K562 (cell line): ENCODE results near the gene SPINT2. TPM values are rescaled to one million over a fixed set of nuclear protein-coding genes. Genes with fewer than 3 reads are reported as not detected.

Source experiments
- ATAC-seq: fragments of 200-7000 bp; cut with Tn5 transposase; 3 replicates; pipeline ENCODE4 v1.9.1; 2020; ENCODE audit warnings: moderate library complexity
- BruUV-seq: library from RNA; stranded (reverse); fragments of 400-500 nt; replicated peaks from 2 replicates; lab custom pipeline; 2021; lab: Mats Ljungman, UMichigan
- CTCF ChIA-PET: fragments of 300-600 bp; formaldehyde crosslinking; extraction: SDS; loops from one replicate; lab custom pipeline; 2021; ENCODE audit warnings: low intra/inter-chr PET ratio; lab: Yijun Ruan, JAX
- POLR2A ChIA-PET: fragments of 300-600, 350-650 bp; sonication (Branson Sonifier 250); formaldehyde crosslinking; extraction: SDS; loops from one replicate; lab custom pipeline; 2021; ENCODE audit warnings: antibody characterized with exemption, inconsistent platforms; lab: Yijun Ruan, JAX
- DNase-seq, 4 experiments: peaks; one replicate each; pipeline versions ENCODE4 v3.0.0 to v3.0.0-alpha.2; 2011 to 2018; ENCODE audit warnings: low spot score in 3 of 4, mixed read lengths in 3 of 4; ENCODE audit errors: extremely low read depth in 1 of 4
- FAIRE-seq: peaks from 2 replicates; lab custom pipeline; 2011; peaks lifted over from hg19 to GRCh38; lab: Jason Lieb, UNC
- H2AFZ ChIP-seq: 2 replicates; pipeline ENCODE4 v1.6.0; 2011; ENCODE audit warnings: low read depth, low read length, control low read depth, inconsistent platforms
- H3K27ac ChIP-seq: fragments of 200-600 bp; 3 replicates; pipeline ENCODE4 v1.8.0; 2011; ENCODE audit warnings: low read depth, mild to moderate bottlenecking, control low read depth, inconsistent platforms, low read length, moderate library complexity, mixed read lengths; ENCODE audit errors: extremely low read depth
- H3K27me3 ChIP-seq, 2 experiments: fragments of 300-600 bp in 1 of 2; 2 replicates in 1 of 2; 3 replicates in 1 of 2; pipeline versions ENCODE4 v1.6.0 to v1.8.0; 2011; ENCODE audit warnings: inconsistent platforms in 2 of 2, low read length in 2 of 2, mild to moderate bottlenecking in 1 of 2, mixed read lengths in 1 of 2, moderate library complexity in 1 of 2; ENCODE audit not compliant: control insufficient read depth in 2 of 2, insufficient read depth in 2 of 2
- H3K36me3 ChIP-seq: fragments of 300-600 bp; 3 replicates; pipeline ENCODE4 v1.8.0; 2011; ENCODE audit warnings: mild to moderate bottlenecking, low read length, inconsistent platforms; ENCODE audit not compliant: control insufficient read depth, insufficient read depth
- H3K4me1 ChIP-seq, 2 experiments: fragments of 200-600 bp in 1 of 2; replicated peaks in 1 of 2; 2 replicates in 1 of 2; 3 replicates in 1 of 2; pipeline versions ENCODE4 v1.5.1 to v1.8.0; 2011; ENCODE audit warnings: inconsistent platforms in 2 of 2, low read length in 2 of 2, mild to moderate bottlenecking in 1 of 2, mixed read lengths in 1 of 2, moderate library complexity in 1 of 2; ENCODE audit not compliant: control insufficient read depth in 2 of 2, insufficient read depth in 2 of 2
- H3K4me2 ChIP-seq: 2 replicates; pipeline ENCODE4 v1.6.1; 2011; ENCODE audit warnings: low read length, control low read depth, inconsistent platforms, mixed read lengths; ENCODE audit not compliant: insufficient read depth
- H3K4me3 ChIP-seq: fragments of 200-600 bp; sonication (generic), shearing (Covaris generic); 2 replicates; pipeline ENCODE4 v1.5.1; 2016; ENCODE audit warnings: control low read depth, inconsistent platforms
- H3K79me2 ChIP-seq: fragments of 200-600 bp; 3 replicates; pipeline ENCODE4 v1.8.0; 2011; ENCODE audit warnings: low read length, inconsistent platforms; ENCODE audit not compliant: control insufficient read depth, insufficient read depth
- H3K9ac ChIP-seq, 2 experiments: 2 replicates each; pipeline versions ENCODE4 v1.6.0 to v1.6.1; 2011; ENCODE audit warnings: low read depth in 2 of 2, low read length in 2 of 2, control low read depth in 1 of 2, inconsistent platforms in 1 of 2, mild to moderate bottlenecking in 1 of 2, mixed read lengths in 1 of 2; ENCODE audit not compliant: insufficient read depth in 1 of 2
- H3K9me1 ChIP-seq: one replicate; pipeline ENCODE4 v1.6.0; 2011; ENCODE audit warnings: inconsistent platforms, mild to moderate bottlenecking, low read length, moderate library complexity; ENCODE audit not compliant: control insufficient read depth, insufficient read depth
- H3K9me3 ChIP-seq: replicated peaks from 2 replicates; pipeline ENCODE4 v1.5.1; 2011; ENCODE audit warnings: low read depth, low read length, inconsistent platforms; ENCODE audit not compliant: control insufficient read depth, insufficient read depth
- H4K20me1 ChIP-seq: replicated peaks from 2 replicates; pipeline ENCODE4 v1.6.1; 2011; ENCODE audit warnings: low read length, inconsistent platforms, mixed read lengths; ENCODE audit not compliant: control insufficient read depth, insufficient read depth
- BRD4 ChIP-seq: fragments of 200-600 bp; sonication (generic); IDR thresholded peaks from 2 replicates; pipeline ENCODE4 v1.6.1; 2017; ENCODE audit warnings: inconsistent platforms
- ESRRB ChIP-seq: fragments of 250-450 bp; sonication (Bioruptor Pico); IDR thresholded peaks from 2 replicates; pipeline ENCODE4 v1.5.0; 2020; ENCODE audit warnings: mild to moderate bottlenecking, moderate library complexity, borderline replicate concordance
- HDAC6 ChIP-seq: IDR thresholded peaks from 2 replicates; pipeline ENCODE4 v1.6.1; 2012; ENCODE audit warnings: low read depth, mild to moderate bottlenecking, control low read depth, inconsistent platforms, low read length, moderate library complexity
- HNRNPH1 ChIP-seq: fragments of 200-400 bp; formaldehyde crosslinking; optimal IDR thresholded peaks from 2 replicates; pipeline ENCODE3; 2017; ENCODE audit warnings: low read depth, mild to moderate bottlenecking, low read length, moderate library complexity
- HSF4 ChIP-seq: fragments of 250-450 bp; sonication (Bioruptor Pico); IDR thresholded peaks from 2 replicates; pipeline ENCODE4 v2.1.2; 2022; ENCODE audit warnings: mild to moderate bottlenecking, moderate library complexity, borderline replicate concordance
- PHF8 ChIP-seq: fragments of 200-600 bp; sonication (generic); IDR thresholded peaks from 2 replicates; pipeline ENCODE4 v1.6.1; 2012; ENCODE audit warnings: mixed run types, mild to moderate bottlenecking, inconsistent platforms, low read length, moderate library complexity, borderline replicate concordance
- RBM22 ChIP-seq: fragments of 200-400 bp; formaldehyde crosslinking; IDR thresholded peaks from 2 replicates; pipeline ENCODE4 v1.6.1; 2018; ENCODE audit warnings: low read length, low read depth; ENCODE audit not compliant: poor library complexity, severe bottlenecking
- ZMIZ1 ChIP-seq, 2 experiments: fragments of 150-350 bp in 1 of 2; IDR thresholded peaks; 2 replicates each; pipeline ENCODE4 v1.6.1; 2012 to 2016; ENCODE audit warnings: low read depth in 2 of 2, low read length in 2 of 2, mild to moderate bottlenecking in 1 of 2, moderate library complexity in 1 of 2
- ZNF518B ChIP-seq: fragments of 250-450 bp; sonication (Bioruptor Pico); IDR thresholded peaks from 2 replicates; pipeline ENCODE4 v1.5.0; 2021; ENCODE audit warnings: mild to moderate bottlenecking, moderate library complexity
- ZNF584 ChIP-seq: fragments of 200-800 bp; sonication (Bioruptor generic); IDR thresholded peaks from 2 replicates; pipeline ENCODE4 v1.6.1; 2016; ENCODE audit warnings: low read depth, mild to moderate bottlenecking, missing genetic modification characterization, missing compliant biosample characterization
- ZNF785 ChIP-seq: fragments of 250-450 bp; sonication (Bioruptor Pico); IDR thresholded peaks from 2 replicates; pipeline ENCODE4 v1.4.0; 2020; ENCODE audit warnings: mild to moderate bottlenecking
- WGBS: fragments of 100-300 bp; shearing (Covaris generic); methylation state at CpG from one replicate; pipeline ENCODE4 v1.1.6; 2016; ENCODE audit warnings: low coverage, mixed read lengths; ENCODE audit not compliant: insufficient coverage; ENCODE audit errors: missing lambda C conversion rate; 5-methylcytosine and 5-hydroxymethylcytosine counted together
- in situ Hi-C: fragments of 300-500 bp; cut with MboI; formaldehyde crosslinking; loops from 4 replicates; pipeline ENCODE4 v1.15.0; 2018; ENCODE audit warnings: inconsistent platforms, mixed read lengths
- intact Hi-C: fragments of 100-400 bp; cut with micrococcal nuclease; formaldehyde crosslinking; loops from 2 replicates; pipeline ENCODE4 v1.14.2; 2022
- polyA plus RNA-seq, 8 experiments: library from polyadenylated mRNA; depleted of rRNA in 4 of 8; stranded (reverse) in 5 of 8; unstranded in 3 of 8; fragments of >200 nt; fragmentation: Nextera tagmentation in 2 of 8; fragmentation: Illumina TruSeq in 1 of 8; extraction: Ambion mirVana in 2 of 8; extraction: Trizol in 1 of 8; gene quantifications; 2 replicates each; pipeline versions ENCODE4 v1.2.1 to v1.2.3, GENCODE V29; 2011 to 2014; ENCODE audit warnings: inconsistent platforms in 1 of 8, missing spikeins in 1 of 8
- total RNA-seq, 7 experiments: library from RNA; depleted of rRNA in 6 of 7; stranded (reverse); fragments of >200 nt in 6 of 7; fragmentation: Illumina TruSeq in 2 of 7; extraction: Trizol in 2 of 7; gene quantifications; 2 replicates each; pipeline versions ENCODE4 v1.2.1 to v1.2.3, GENCODE V29; 2011 to 2021; ENCODE audit warnings: low replicate concordance in 1 of 7
- TF ChIP-seq, protein P1 (sequence below): fragments of 200-800 bp; sonication (Bioruptor generic); IDR thresholded peaks from 2 replicates; pipeline ENCODE4 v1.6.1; 2017; ENCODE audit warnings: missing genetic modification characterization, missing compliant biosample characterization

SPINT2 gene
- total and polyA plus RNA-seq, 9 of the 15 experiments (the other 6 are each of a cell fraction or from before 2014, with no cell fraction given) = 0.65 to 4.5 (median 3.4) TPM

DNA sequence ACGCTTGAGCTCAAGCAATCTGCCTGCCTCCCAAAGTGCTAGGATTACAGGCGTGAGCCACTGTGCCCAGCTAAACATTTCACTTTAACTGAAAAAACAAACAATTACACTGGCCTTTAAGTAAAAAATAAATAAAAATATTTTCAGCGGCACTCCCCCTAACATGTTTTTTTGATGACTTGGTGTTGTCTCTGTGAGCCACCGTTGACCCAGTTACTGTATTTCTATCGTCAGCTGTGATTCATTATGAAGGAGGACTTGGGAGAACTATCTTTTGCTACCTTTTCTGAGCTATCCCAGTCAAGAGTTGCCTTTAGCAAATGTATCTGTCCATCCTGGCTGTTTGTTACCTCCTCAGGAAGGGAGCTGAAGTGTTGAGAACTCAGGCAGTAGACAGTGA is 21.2 kb downstream of the SPINT2 start:
- BruUV-seq = no TSS peak
- H3K4me3 ChIP-seq = no peak overlapping the region
- DNase-seq (no peak), FAIRE-seq (no peak), ATAC-seq (no peak)
- intact Hi-C loops = no loop called here
- H3K4me2 ChIP-seq = no peak overlapping the region
- H3K4me1 ChIP-seq = peaks cover 10 to 19% of the 10 kb centered on the region in 2 experiments; a peak in 4 of 5 replicates
- H3K9me3 ChIP-seq = no peaks in the 10 kb centered on the region
- ChIA-PET CTCF (interaction anchor here (0.7 kb wide), 1 partner anchor 26 kb away, joined by 3 read pairs; no protein-coding TSS in a partner anchor), POLR2A (interaction anchor here (1.3 to 3.3 kb wide), 3 partner anchors 11 to 89 kb away, joined by 3 to 13 read pairs (median 4); partner anchors contain the start of gene PSMD8)
- no peaks in the 10 kb centered on the region for H3K9me1 ChIP-seq
- no peaks in the 10 kb centered on the region for H3K79me2 ChIP-seq
- no peaks in the 10 kb centered on the region for H3K36me3 ChIP-seq
- WGBS = 68% methylated on average over 5 of the region's 5 CpGs
- H3K27me3 ChIP-seq = no peaks in the 10 kb centered on the region
- H4K20me1 ChIP-seq = no peaks in the 10 kb centered on the region
- no peak overlapping the region for H3K9ac ChIP-seq
- in situ Hi-C loops = no loop called here
- H3K27ac ChIP-seq = no peak overlapping the region
- H2AFZ ChIP-seq = no peak overlapping the region
- TF ChIP-seq ESRRB (CRISPR knock-in tag) (no peak), HNRNPH1 (no peak), ZNF584 (CRISPR knock-in tag) (no peak), HDAC6 (no peak), ZNF518B (no peak), PHF8 (no peak), ZMIZ1 (IDR thresholded peaks at IDR 0.05; ENCODE audit: low read depth in 2 of 2, low read length in 2 of 2) (no peak), RBM22 (no peak), BRD4 (no peak), ZNF785 (CRISPR knock-in tag) (no peak), HSF4 (CRISPR knock-in tag) (no peak)
- TF ChIP-seq, protein P1, sequence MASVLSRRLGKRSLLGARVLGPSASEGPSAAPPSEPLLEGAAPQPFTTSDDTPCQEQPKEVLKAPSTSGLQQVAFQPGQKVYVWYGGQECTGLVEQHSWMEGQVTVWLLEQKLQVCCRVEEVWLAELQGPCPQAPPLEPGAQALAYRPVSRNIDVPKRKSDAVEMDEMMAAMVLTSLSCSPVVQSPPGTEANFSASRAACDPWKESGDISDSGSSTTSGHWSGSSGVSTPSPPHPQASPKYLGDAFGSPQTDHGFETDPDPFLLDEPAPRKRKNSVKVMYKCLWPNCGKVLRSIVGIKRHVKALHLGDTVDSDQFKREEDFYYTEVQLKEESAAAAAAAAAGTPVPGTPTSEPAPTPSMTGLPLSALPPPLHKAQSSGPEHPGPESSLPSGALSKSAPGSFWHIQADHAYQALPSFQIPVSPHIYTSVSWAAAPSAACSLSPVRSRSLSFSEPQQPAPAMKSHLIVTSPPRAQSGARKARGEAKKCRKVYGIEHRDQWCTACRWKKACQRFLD = no peak
